GM13977 (cell line): ENCODE data around the gene TPRG1L.

Source experiments
- DNase-seq: peaks from one replicate; pipeline ENCODE4 v3.0.0; 2012; ENCODE audit warnings: low spot score
- in situ Hi-C: fragments of 300-500 bp; cut with MboI; formaldehyde crosslinking; loops from one replicate; pipeline ENCODE4 v1.12.0; 2022; ENCODE audit warnings: low sequenced_read_pairs, low pct_unique_long_range_greater_than_20kb, mixed read lengths, inconsistent platforms; ENCODE audit not compliant: unreplicated experiment
- TF ChIP-seq, protein P1 (sequence below): IDR thresholded peaks from 2 replicates; pipeline ENCODE4 v1.5.1; 2012; ENCODE audit warnings: mild to moderate bottlenecking, control low read depth; ENCODE audit not compliant: insufficient read depth; ENCODE audit errors: extremely low read depth, missing control alignments

The TPRG1L gene

GRCh38 chr1:3623441-3624199 is 1.2 kb upstream of the TPRG1L start:
- no peak for DNase-seq
- TF ChIP-seq, protein P1, sequence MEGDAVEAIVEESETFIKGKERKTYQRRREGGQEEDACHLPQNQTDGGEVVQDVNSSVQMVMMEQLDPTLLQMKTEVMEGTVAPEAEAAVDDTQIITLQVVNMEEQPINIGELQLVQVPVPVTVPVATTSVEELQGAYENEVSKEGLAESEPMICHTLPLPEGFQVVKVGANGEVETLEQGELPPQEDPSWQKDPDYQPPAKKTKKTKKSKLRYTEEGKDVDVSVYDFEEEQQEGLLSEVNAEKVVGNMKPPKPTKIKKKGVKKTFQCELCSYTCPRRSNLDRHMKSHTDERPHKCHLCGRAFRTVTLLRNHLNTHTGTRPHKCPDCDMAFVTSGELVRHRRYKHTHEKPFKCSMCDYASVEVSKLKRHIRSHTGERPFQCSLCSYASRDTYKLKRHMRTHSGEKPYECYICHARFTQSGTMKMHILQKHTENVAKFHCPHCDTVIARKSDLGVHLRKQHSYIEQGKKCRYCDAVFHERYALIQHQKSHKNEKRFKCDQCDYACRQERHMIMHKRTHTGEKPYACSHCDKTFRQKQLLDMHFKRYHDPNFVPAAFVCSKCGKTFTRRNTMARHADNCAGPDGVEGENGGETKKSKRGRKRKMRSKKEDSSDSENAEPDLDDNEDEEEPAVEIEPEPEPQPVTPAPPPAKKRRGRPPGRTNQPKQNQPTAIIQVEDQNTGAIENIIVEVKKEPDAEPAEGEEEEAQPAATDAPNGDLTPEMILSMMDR, result no peak
- in situ Hi-C loops, result no loop called here

DNA sequence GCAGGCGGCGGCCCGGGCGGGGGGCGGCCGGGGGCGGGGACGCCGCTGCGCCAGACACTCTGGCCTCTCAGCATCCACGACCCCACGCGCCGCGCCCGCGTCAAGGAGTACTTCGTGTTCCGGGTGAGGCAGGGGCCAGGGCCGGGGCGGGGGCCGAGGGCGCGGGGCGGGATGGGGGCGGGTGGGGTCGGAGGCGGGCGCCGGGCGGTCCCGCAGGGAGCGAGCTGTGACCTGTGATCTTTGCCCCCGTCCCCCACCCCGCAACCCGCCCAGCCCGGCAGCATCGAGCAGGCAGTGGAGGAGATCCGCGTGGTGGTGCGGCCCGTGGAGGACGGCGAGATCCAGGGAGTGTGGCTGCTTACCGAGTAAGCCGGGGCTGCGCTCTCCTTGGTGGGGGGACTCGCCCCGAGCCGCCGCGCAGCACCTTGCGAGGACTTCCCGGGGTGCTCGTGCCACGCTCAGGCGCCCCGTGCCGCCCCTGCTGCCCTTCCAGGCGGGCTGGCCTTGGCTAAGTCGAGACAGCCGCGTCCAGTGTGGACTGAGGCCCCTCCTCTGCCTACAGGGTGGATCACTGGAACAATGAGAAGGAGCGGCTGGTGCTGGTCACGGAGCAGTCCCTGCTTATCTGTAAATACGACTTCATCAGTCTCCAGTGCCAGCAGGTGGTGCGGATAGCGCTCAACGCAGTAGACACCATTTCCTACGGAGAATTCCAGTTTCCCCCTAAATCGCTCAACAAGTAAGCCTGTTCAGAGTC is 514 bp downstream of the TPRG1L start:
- TF ChIP-seq, protein P1, result no peak
- no peak for DNase-seq
- in situ Hi-C loops, result no loop called here

DNA sequence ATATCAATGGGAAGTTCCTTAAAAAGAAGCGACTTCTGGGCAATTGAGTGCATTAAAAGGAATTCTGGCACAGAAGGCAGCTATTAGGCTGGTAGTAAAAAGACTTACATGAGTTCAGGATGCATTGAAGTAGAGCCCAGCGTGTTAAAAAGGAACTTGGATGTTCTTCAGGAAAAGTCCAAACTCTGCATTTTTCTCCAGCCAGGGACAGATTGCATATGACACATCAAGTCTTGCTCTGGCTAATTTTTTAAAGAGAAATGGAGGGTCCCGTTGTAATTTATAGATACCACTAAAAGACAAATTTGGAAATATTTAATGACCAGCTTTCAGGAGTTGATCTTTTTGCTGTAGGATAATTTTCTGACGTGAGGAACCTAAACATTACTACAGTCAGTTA is 1.2 kb downstream of the TPRG1L start:
- TF ChIP-seq, protein P1, result no peak
- no peak for DNase-seq
- in situ Hi-C loops, result no loop called here

- DNase-seq, result no peak
- TF ChIP-seq, protein P1, result no peak
- in situ Hi-C loops, result no loop called here
These were observed 2.9 kb downstream of the TPRG1L start for GRCh38 chr1:3627515-3628253.

DNA sequence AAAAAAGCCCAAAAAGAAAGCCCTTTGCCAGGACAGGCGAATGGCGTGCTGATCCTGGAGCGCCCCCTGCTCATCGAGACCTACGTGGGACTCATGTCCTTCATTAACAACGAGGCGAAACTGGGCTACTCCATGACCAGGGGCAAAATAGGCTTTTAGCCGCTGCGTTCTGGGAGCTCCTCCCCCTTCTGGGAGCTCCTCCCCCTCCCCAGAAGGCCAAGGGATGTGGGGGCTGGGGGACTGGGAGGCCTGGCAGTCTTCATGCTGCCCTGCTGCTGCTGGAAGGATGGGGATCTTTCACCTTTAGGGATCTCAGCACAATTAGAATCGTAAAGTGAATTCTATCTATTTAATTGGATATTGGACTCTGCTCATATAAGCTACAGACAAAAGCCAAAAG is 3.6 kb downstream of the TPRG1L start:
- no peak for DNase-seq
- in situ Hi-C loops, result no loop called here

DNA sequence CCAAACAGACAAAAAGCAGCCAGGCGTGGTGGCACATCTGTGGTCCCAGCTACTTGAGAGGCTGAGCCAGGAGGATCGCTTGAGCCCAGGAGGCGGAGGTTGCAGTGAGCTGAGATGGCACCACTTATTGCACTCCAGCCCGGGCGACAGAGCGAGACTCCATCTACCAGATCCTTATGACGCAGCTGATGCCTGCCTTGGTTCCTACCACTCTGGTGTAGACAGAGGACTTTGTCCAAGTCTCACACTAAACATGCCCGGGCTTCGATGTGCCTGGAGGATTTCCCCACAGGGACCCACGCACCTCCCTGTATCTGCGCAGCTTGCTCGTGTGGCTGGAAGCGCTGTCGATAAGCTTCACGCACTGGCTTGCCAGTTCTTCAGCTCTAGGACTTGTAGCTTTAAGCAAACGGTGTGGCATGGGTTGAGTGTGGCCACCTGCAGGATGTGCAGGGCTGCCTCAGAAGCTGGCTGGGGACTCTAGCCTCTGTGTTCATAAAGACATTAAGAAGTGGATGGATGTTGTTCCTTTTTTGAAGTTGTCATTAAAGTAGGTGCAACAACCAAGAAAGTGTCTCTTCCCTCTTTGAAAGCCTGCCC is 4.8 kb downstream of the TPRG1L start:
- in situ Hi-C loops, result no loop called here
- TF ChIP-seq, protein P1, result no peak
- DNase-seq, result no peak

More for the DNA sequence above, 3.6 kb downstream of the TPRG1L start:
- TF ChIP-seq, protein P1, result no peak
